ENCODE data around the gene SHD. TPM values are rescaled to one million over a fixed set of nuclear protein-coding genes. Genes with fewer than 3 reads are reported as not detected.
A peak's percentile ranks its signal among the peaks of the same experiment; 100 is the strongest.

Gene SHD
- total and polyA plus RNA-seq, 2 of the 13 experiments (the other 11 are each of a cell fraction or from before 2014, with no cell fraction given) = 0.11 to 0.20 TPM

GRCh38 chr19:4310247-4311121 is 31.4 kb downstream of the SHD start (continued):
- no peak for TF ChIP-seq KIAA2018 (CRISPR knock-in tag; IDR thresholded peaks at IDR 0.05; ENCODE audit: borderline replicate concordance)
- 0 out of 2 replicates have a peak, but pooled peaks have one; percentile 78 for TF ChIP-seq GLI4 (CRISPR knock-in tag; IDR thresholded peaks at IDR 0.05; ENCODE audit: borderline replicate concordance)
- TF ChIP-seq POLR2A (IDR thresholded peaks at IDR 0.05; ENCODE audit: insufficient read depth in 1 of 2, low read depth in 2 of 2, low read length in 2 of 2) = peak; percentile 63 to 66
- peak; percentile 93 for TF ChIP-seq ZMYM2 (CRISPR knock-in tag; IDR thresholded peaks at IDR 0.05)
- peak; percentile 46; the same call in 1 of the 2 replicates for TF ChIP-seq NR2F2 (IDR thresholded peaks at IDR 0.05; ENCODE audit: borderline replicate concordance, low read depth)
- peak; percentile 67; the same call in 1 of the 2 replicates for TF ChIP-seq ZNF891 (CRISPR knock-in tag; IDR thresholded peaks at IDR 0.05)
- TF ChIP-seq ZNF235 (CRISPR knock-in tag; IDR thresholded peaks at IDR 0.05; ENCODE audit: borderline replicate concordance) = peak; percentile 77; the same call in 1 of the 2 replicates
- peak; percentile 64; the same call in 1 of the 2 replicates for TF ChIP-seq BRCA1 (CRISPR knock-in tag; IDR thresholded peaks at IDR 0.05)
- peak; percentile 21; the same call in 1 of the 2 replicates for TF ChIP-seq NFIC (IDR thresholded peaks at IDR 0.05; ENCODE audit: low read length)
- peak; percentile 95 for TF ChIP-seq ZHX2 (IDR thresholded peaks at IDR 0.05; ENCODE audit: low read depth)
- no peak; the same call in 1 of the 2 replicates for TF ChIP-seq ZHX2 (CRISPR knock-in tag; IDR thresholded peaks at IDR 0.05; ENCODE audit: borderline replicate concordance)
- TF ChIP-seq ZNF772 (CRISPR knock-in tag; IDR thresholded peaks at IDR 0.05) = peak; percentile 96
- 0 out of 2 replicates have a peak, but pooled peaks have one; percentile 56 for TF ChIP-seq ZNF616 (CRISPR knock-in tag; IDR thresholded peaks at IDR 0.05; ENCODE audit: low read depth)
- peak; percentile 95 for TF ChIP-seq SAP130 (CRISPR knock-in tag; IDR thresholded peaks at IDR 0.05; ENCODE audit: low read depth)
- peak; percentile 23; the same call in 1 of the 2 replicates for TF ChIP-seq MEIS1 (CRISPR knock-in tag; IDR thresholded peaks at IDR 0.05; ENCODE audit: borderline replicate concordance)
